HepG2 (cell line): ENCODE data around the gene CLDN9. TPM values are rescaled to one million over a fixed set of nuclear protein-coding genes. Genes with fewer than 3 reads are reported as not detected.
A peak's percentile ranks its signal among the peaks of the same experiment; 100 is the strongest.

ENCODE experiments used
- ATAD3A ChIP-seq: sonication (generic); formaldehyde crosslinking; IDR thresholded peaks from 2 replicates; pipeline ENCODE4 v1.4.0; 2020; ENCODE audit warnings: missing genetic modification reagents
- DZIP1 ChIP-seq: sonication (generic); formaldehyde crosslinking; IDR thresholded peaks from 2 replicates; pipeline ENCODE4 v1.5.0; 2020; ENCODE audit warnings: mild to moderate bottlenecking, missing genetic modification reagents
- E2F5 ChIP-seq: sonication (generic); formaldehyde crosslinking; conservative IDR thresholded peaks from 2 replicates; pipeline ENCODE4 v1.4.0; 2020; ENCODE audit warnings: missing genetic modification reagents
- HDAC1 ChIP-seq: sonication (generic); formaldehyde crosslinking; IDR thresholded peaks from 2 replicates; pipeline ENCODE4 v1.5.1; 2020; ENCODE audit warnings: mild to moderate bottlenecking, missing genetic modification reagents
- HOXA5 ChIP-seq: sonication (generic); formaldehyde crosslinking; IDR thresholded peaks from 2 replicates; pipeline ENCODE4 v1.4.0; 2020; ENCODE audit warnings: missing genetic modification reagents
- KDM4B ChIP-seq: sonication (generic); formaldehyde crosslinking; IDR thresholded peaks from 2 replicates; pipeline ENCODE4 v1.4.0; 2020; ENCODE audit warnings: missing genetic modification reagents
- MED1 ChIP-seq: sonication (generic); formaldehyde crosslinking; IDR thresholded peaks from 2 replicates; pipeline ENCODE4 v1.4.0; 2020; ENCODE audit warnings: missing genetic modification reagents
- NPAS2 ChIP-seq: sonication (generic); formaldehyde crosslinking; IDR thresholded peaks from 2 replicates; pipeline ENCODE4 v1.8.0; 2022; ENCODE audit warnings: mild to moderate bottlenecking, missing genetic modification reagents, borderline replicate concordance
- PATZ1 ChIP-seq: sonication (generic); formaldehyde crosslinking; IDR thresholded peaks from 2 replicates; pipeline ENCODE4 v1.4.0; 2020; ENCODE audit warnings: missing genetic modification reagents
- YEATS2 ChIP-seq: sonication (generic); formaldehyde crosslinking; IDR thresholded peaks from 2 replicates; pipeline ENCODE4 v1.4.0; 2020; ENCODE audit warnings: missing genetic modification reagents, borderline replicate concordance
- ZNF792 ChIP-seq: IDR thresholded peaks from 2 replicates; pipeline ENCODE4 v1.6.1; 2016
- ZNF800 ChIP-seq: sonication (generic); formaldehyde crosslinking; IDR thresholded peaks from 2 replicates; pipeline ENCODE4 v1.4.0; 2020; ENCODE audit warnings: missing genetic modification reagents
- polyA plus RNA-seq, 8 experiments: library from polyadenylated mRNA; depleted of rRNA in 3 of 8; stranded (reverse) in 7 of 8; unstranded in 1 of 8; fragments of >200 nt; fragmentation: Illumina TruSeq in 4 of 8; extraction: Trizol in 4 of 8; gene quantifications; 2 replicates each; pipeline versions ENCODE4 v1.2.1 to v1.2.3, GENCODE V29; 2011 to 2016; ENCODE audit warnings: low read depth in 4 of 8, missing spikeins in 1 of 8, mixed read lengths in 1 of 8; ENCODE audit not compliant: insufficient read depth in 1 of 8
- total RNA-seq, 5 experiments: library from RNA; depleted of rRNA; stranded (reverse); fragments of >200 nt; fragmentation: Illumina TruSeq; extraction: Trizol; gene quantifications; 2 replicates each; pipeline ENCODE4 v1.2.3, GENCODE V29; 2016; ENCODE audit warnings: low read depth in 1 of 5

CLDN9 gene
- total and polyA plus RNA-seq, 2 of the 13 experiments (the other 11 are each of a cell fraction or from before 2014, with no cell fraction given), result 0.15 to 0.26 TPM

GRCh38 chr16:3023415-3023668, 10.6 kb downstream of the CLDN9 start (continued):
- TF ChIP-seq PATZ1 (CRISPR knock-in tag), result 0 out of 2 replicates have a peak, but pooled peaks have one; percentile 3
- no peak for TF ChIP-seq HOXA5 (CRISPR knock-in tag)
- TF ChIP-seq E2F5 (CRISPR knock-in tag), result no peak
- TF ChIP-seq ZNF792 (CRISPR knock-in tag), result no peak
- no peak for TF ChIP-seq ZNF800 (CRISPR knock-in tag)
- peak; percentile 7; the same call in 1 of the 2 replicates for TF ChIP-seq MED1 (CRISPR knock-in tag)
- TF ChIP-seq KDM4B, result no peak
- TF ChIP-seq DZIP1 (CRISPR knock-in tag), result 0 out of 2 replicates have a peak, but pooled peaks have one; percentile 1
- no peak for TF ChIP-seq NPAS2 (CRISPR knock-in tag)
- no peak for TF ChIP-seq YEATS2 (CRISPR knock-in tag)
- no peak for TF ChIP-seq HDAC1
- no peak for TF ChIP-seq ATAD3A (CRISPR knock-in tag)
